HG03135 (cell line): ENCODE data around the gene CFP.

Experiments
- ATAC-seq: cut with Tn5 transposase; IDR thresholded peaks from one replicate; pipeline ENCODE4 v1.9.1; 2021; ENCODE audit warnings: mild to moderate bottlenecking, moderate library complexity; ENCODE audit not compliant: unreplicated experiment

Gene CFP

GRCh38 chrX:47576021-47576898 is 53.5 kb downstream of the CFP start:
- ATAC-seq = no peak

- no peak for ATAC-seq
These were observed 55.0 kb downstream of the CFP start for GRCh38 chrX:47574547-47575301.

GRCh38 chrX:47574076-47574546 is 55.6 kb downstream of the CFP start:
- no peak for ATAC-seq

- no peak for ATAC-seq
These were observed 56.2 kb downstream of the CFP start for GRCh38 chrX:47573341-47574075.
